ENCODE measurements around the gene CTF1. TPM values are rescaled to one million over a fixed set of nuclear protein-coding genes. Genes with fewer than 3 reads are reported as not detected.
A peak's percentile ranks its signal among the peaks of the same experiment; 100 is the strongest.

The CTF1 gene
- total and polyA plus RNA-seq, 2 donors = 0.38 to 3.8 TPM

GRCh38 chr16:30918614-30919013 lies 22.2 kb downstream of the CTF1 start:
- no peak for DNase-seq (ENCODE audit: low read depth in 6 of 9, low spot score in 9 of 9)
- peaks cover 0 to 11% of the 10 kb centered on the region in 2 donors for H3K4me1 ChIP-seq (ENCODE audit: control insufficient read depth in 2 of 2, insufficient read depth in 2 of 2, low read length in 2 of 2)
- no peak overlapping the region for H3K27ac ChIP-seq (ENCODE audit: low read depth in 1 of 2, low read length in 1 of 2)
- H3K27me3 ChIP-seq (ENCODE audit: control insufficient read depth in 2 of 2, insufficient read depth in 1 of 2, low read length in 1 of 2) = no peaks in the 10 kb centered on the region
- WGBS = 97% methylated on average over 1 of the region's 1 CpG
- H3K36me3 ChIP-seq (ENCODE audit: control insufficient read depth in 2 of 2, insufficient read depth in 2 of 2, low read length in 1 of 2) = no peaks in the 10 kb centered on the region
- peaks cover 0 to 3% of the 10 kb centered on the region in 2 donors for H3K9me3 ChIP-seq (ENCODE audit: control insufficient read depth in 2 of 2, insufficient read depth in 1 of 2, low read length in 1 of 2)
- no peak overlapping the region for H3K4me3 ChIP-seq (ENCODE audit: low read length in 2 of 2)

- Histone ChIP-seq H3K9me3 (ENCODE audit: control insufficient read depth in 2 of 2, insufficient read depth in 1 of 2, low read length in 1 of 2) (peaks cover 0 to 3% of the 10 kb centered on the region in 2 donors), H3K27me3 (ENCODE audit: control insufficient read depth in 2 of 2, insufficient read depth in 1 of 2, low read length in 1 of 2) (no peaks in the 10 kb centered on the region), H3K27ac (ENCODE audit: low read depth in 1 of 2, low read length in 1 of 2) (no peak overlapping the region), H3K4me3 (ENCODE audit: low read length in 2 of 2) (no peak overlapping the region), H3K36me3 (ENCODE audit: control insufficient read depth in 2 of 2, insufficient read depth in 2 of 2, low read length in 1 of 2) (peaks cover 0 to 2% of the 10 kb centered on the region in 2 donors), H3K4me1 (ENCODE audit: control insufficient read depth in 2 of 2, insufficient read depth in 2 of 2, low read length in 2 of 2) (peaks cover 0 to 25% of the 10 kb centered on the region in 2 donors)
- 85% methylated on average over 2 of the region's 2 CpGs for WGBS
- no peak for DNase-seq (ENCODE audit: low read depth in 6 of 9, low spot score in 9 of 9)
These were observed 24.5 kb downstream of the CTF1 start for GRCh38 chr16:30920891-30921290.

DNA sequence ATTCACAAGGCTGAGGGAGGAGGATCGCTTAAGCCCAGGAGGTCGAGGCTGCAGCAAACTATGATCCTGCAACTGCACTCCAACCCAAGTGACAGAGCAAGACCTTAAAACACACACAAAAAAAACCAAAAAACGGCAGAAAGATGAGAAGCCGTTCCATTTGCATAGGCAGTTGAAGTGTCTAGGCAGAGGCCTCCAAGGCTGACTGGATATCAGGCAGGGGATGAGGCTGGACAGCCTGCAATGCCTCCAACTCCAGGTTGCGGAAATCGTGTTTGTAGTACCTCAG lies 25.0 kb downstream of the CTF1 start:
- peaks cover 0 to 3% of the 10 kb centered on the region in 2 donors for H3K9me3 ChIP-seq (ENCODE audit: control insufficient read depth in 2 of 2, insufficient read depth in 1 of 2, low read length in 1 of 2)
- peaks cover 0 to 30% of the 10 kb centered on the region in 2 donors for H3K4me1 ChIP-seq (ENCODE audit: control insufficient read depth in 2 of 2, insufficient read depth in 2 of 2, low read length in 2 of 2)
- peaks cover 0 to 2% of the 10 kb centered on the region in 2 donors for H3K36me3 ChIP-seq (ENCODE audit: control insufficient read depth in 2 of 2, insufficient read depth in 2 of 2, low read length in 1 of 2)
- H3K4me3 ChIP-seq (ENCODE audit: low read length in 2 of 2) = peak overlapping the region; percentile 60 to 75
- DNase-seq (ENCODE audit: low read depth in 6 of 9, low spot score in 9 of 9) = no peak
- peak overlapping the region in 1 of 2 donors; percentile 88 for H3K27ac ChIP-seq (ENCODE audit: low read depth in 1 of 2, low read length in 1 of 2)
- H3K27me3 ChIP-seq (ENCODE audit: control insufficient read depth in 2 of 2, insufficient read depth in 1 of 2, low read length in 1 of 2) = no peaks in the 10 kb centered on the region
- 40% methylated on average over 6 of the region's 6 CpGs for WGBS

DNA sequence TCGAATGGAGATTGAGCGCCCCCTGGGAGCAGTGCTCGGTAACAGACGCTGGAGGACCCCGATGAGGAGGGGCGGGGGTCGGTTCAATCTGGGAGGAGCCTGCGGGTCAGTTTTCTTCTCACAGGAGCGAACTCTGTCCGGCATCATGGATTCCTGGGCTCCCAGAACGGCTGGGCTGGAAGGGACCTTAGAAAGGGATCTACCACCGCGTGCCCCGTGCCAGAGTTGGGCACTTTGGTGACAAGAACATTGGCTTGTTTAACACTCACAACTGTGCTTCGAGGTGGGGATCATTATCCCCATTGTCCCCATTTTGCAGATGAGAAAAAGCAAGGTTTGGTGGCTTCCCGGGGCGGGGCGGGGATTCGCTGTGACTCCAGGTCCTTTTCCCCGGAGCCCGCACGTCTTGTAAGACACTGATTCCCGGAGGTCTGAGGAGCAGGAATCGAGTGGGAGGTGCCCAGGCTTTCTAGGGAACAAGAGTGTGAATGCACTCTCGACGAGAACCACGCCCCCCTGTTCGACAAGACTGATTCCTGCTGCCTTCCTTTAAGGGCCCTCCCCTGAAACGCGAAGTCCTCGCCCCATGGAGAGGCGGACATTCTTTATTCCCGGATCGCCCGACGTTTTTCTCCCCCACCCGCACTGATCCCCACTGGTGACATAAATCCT lies 25.5 kb downstream of the CTF1 start:
- Histone ChIP-seq H3K4me3 (ENCODE audit: low read length in 2 of 2) (peak overlapping the region; percentile 60 to 75), H3K27me3 (ENCODE audit: control insufficient read depth in 2 of 2, insufficient read depth in 1 of 2, low read length in 1 of 2) (no peaks in the 10 kb centered on the region), H3K9me3 (ENCODE audit: control insufficient read depth in 2 of 2, insufficient read depth in 1 of 2, low read length in 1 of 2) (peaks cover 0 to 3% of the 10 kb centered on the region in 2 donors), H3K27ac (ENCODE audit: low read depth in 1 of 2, low read length in 1 of 2) (peak overlapping the region; percentile 81 to 88), H3K4me1 (ENCODE audit: control insufficient read depth in 2 of 2, insufficient read depth in 2 of 2, low read length in 2 of 2) (peaks cover 0 to 35% of the 10 kb centered on the region in 2 donors), H3K36me3 (ENCODE audit: control insufficient read depth in 2 of 2, insufficient read depth in 2 of 2, low read length in 1 of 2) (peaks cover 2% of the 10 kb centered on the region in 2 donors)
- under 1% methylated on average over 37 of the region's 37 CpGs for WGBS
- peak; percentile 76 to 95 (median 87) for DNase-seq (ENCODE audit: low read depth in 6 of 9, low spot score in 9 of 9)

- peak overlapping the region; percentile 91 to 94 for H3K27ac ChIP-seq (ENCODE audit: low read depth in 1 of 2, low read length in 1 of 2)
- H3K27me3 ChIP-seq (ENCODE audit: control insufficient read depth in 2 of 2, insufficient read depth in 1 of 2, low read length in 1 of 2) = no peaks in the 10 kb centered on the region
- peak overlapping the region; percentile 65 to 75 for H3K4me3 ChIP-seq (ENCODE audit: low read length in 2 of 2)
- peak in 8 of 9 donors; percentile 97 to 100 (median 99) for DNase-seq (ENCODE audit: low read depth in 6 of 9, low spot score in 9 of 9)
- under 1% methylated on average over 42 of the region's 42 CpGs for WGBS
- peaks cover 0 to 41% of the 10 kb centered on the region in 2 donors for H3K4me1 ChIP-seq (ENCODE audit: control insufficient read depth in 2 of 2, insufficient read depth in 2 of 2, low read length in 2 of 2)
- peaks cover 0 to 3% of the 10 kb centered on the region in 2 donors for H3K9me3 ChIP-seq (ENCODE audit: control insufficient read depth in 2 of 2, insufficient read depth in 1 of 2, low read length in 1 of 2)
- H3K36me3 ChIP-seq (ENCODE audit: control insufficient read depth in 2 of 2, insufficient read depth in 2 of 2, low read length in 1 of 2) = peaks cover 3 to 7% of the 10 kb centered on the region in 2 donors
These were observed 26.1 kb downstream of the CTF1 start for GRCh38 chr16:30922420-30922959.

DNA sequence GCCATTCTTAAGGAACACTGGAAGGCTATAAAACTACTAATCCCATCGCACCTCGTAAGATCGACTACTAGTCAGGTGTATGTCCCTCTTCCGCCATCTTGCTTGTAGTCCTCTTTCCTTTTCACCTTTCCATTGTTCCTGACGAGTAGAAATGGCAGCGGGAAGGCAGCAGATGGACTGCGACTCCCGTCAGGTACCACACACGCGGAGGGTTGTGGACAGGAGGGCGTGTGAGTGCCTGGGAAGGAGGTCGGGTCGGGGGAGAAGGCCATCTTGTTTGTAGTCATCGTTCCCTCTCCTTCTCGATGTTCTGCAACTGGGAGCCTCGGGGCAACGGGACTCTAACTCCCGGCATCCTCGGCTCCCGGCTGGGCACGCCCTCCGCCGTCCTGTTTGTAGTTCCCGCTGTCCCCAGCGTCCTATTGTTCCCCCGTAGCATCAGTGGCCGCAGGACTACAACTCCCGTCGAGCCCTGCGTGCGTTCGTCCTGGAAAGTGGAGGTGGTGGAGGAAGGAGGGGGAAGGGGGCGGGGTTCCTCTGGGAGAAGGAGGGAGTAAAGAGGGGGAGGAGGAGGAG lies 26.6 kb downstream of the CTF1 start:
- H3K36me3 ChIP-seq (ENCODE audit: control insufficient read depth in 2 of 2, insufficient read depth in 2 of 2, low read length in 1 of 2) = peaks cover 3 to 7% of the 10 kb centered on the region in 2 donors
- H3K9me3 ChIP-seq (ENCODE audit: control insufficient read depth in 2 of 2, insufficient read depth in 1 of 2, low read length in 1 of 2) = peaks cover 0 to 3% of the 10 kb centered on the region in 2 donors
- H3K27ac ChIP-seq (ENCODE audit: low read depth in 1 of 2, low read length in 1 of 2) = peak overlapping the region; percentile 91 to 94
- peak; percentile 96 to 99 (median 97) for DNase-seq (ENCODE audit: low read depth in 6 of 9, low spot score in 9 of 9)
- peak overlapping the region; percentile 65 to 75 for H3K4me3 ChIP-seq (ENCODE audit: low read length in 2 of 2)
- under 1% methylated on average over 32 of the region's 33 CpGs for WGBS
- no peaks in the 10 kb centered on the region for H3K27me3 ChIP-seq (ENCODE audit: control insufficient read depth in 2 of 2, insufficient read depth in 1 of 2, low read length in 1 of 2)
- H3K4me1 ChIP-seq (ENCODE audit: control insufficient read depth in 2 of 2, insufficient read depth in 2 of 2, low read length in 2 of 2) = peaks cover 0 to 46% of the 10 kb centered on the region in 2 donors

DNA sequence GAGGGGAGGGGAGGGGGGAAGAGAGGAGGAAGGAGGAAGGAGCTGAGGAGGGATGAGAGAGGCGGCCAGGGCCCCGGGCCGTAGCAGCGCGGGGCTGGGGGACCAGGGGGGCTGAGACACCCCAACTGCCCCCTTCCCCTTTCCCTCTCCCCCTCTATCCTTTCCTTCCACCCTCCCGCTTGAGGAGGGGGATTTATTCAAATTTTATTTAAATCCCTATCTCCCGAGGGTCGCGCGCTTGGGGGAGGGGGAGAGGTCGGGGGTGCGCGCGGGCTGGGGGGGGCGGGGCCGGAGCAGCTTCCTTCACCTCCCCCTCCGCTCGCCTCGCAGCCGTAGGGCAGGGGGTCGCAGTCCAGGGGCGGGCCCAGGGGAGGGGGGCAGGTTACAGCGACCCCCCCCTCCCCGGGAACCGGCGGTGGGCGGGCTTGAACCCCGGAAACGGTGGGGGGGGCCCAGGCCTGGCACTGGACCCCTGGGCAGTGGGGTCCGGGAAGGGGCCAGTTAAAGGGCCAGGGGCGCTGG lies 27.2 kb downstream of the CTF1 start, which contains the start of gene FBXL19:
TSS of gene FBXL19 (plus strand) at position 19 of the 522 bp plus-strand sequence. CDS start 2,183 bp downstream, outside the sequence.
- H3K36me3 ChIP-seq (ENCODE audit: control insufficient read depth in 2 of 2, insufficient read depth in 2 of 2, low read length in 1 of 2) = peaks cover 7 to 11% of the 10 kb centered on the region in 2 donors
- peaks cover 0 to 46% of the 10 kb centered on the region in 2 donors for H3K4me1 ChIP-seq (ENCODE audit: control insufficient read depth in 2 of 2, insufficient read depth in 2 of 2, low read length in 2 of 2)
- H3K27me3 ChIP-seq (ENCODE audit: control insufficient read depth in 2 of 2, insufficient read depth in 1 of 2, low read length in 1 of 2) = no peaks in the 10 kb centered on the region
- under 1% methylated on average over 31 of the region's 31 CpGs for WGBS
- peak in 1 of 9 donors; percentile 51 for DNase-seq (ENCODE audit: low read depth in 6 of 9, low spot score in 9 of 9)
- peak within 1 kb of the TSS; percentile 91 to 94 for H3K27ac ChIP-seq (ENCODE audit: low read depth in 1 of 2, low read length in 1 of 2)
- H3K9me3 ChIP-seq (ENCODE audit: control insufficient read depth in 2 of 2, insufficient read depth in 1 of 2, low read length in 1 of 2) = peaks cover 0 to 3% of the 10 kb centered on the region in 2 donors
- H3K4me3 ChIP-seq (ENCODE audit: low read length in 2 of 2) = peak within 1 kb of the TSS; percentile 65 to 75

- DNase-seq (ENCODE audit: low read depth in 6 of 9, low spot score in 9 of 9) = no peak
- Histone ChIP-seq H3K4me1 (ENCODE audit: control insufficient read depth in 2 of 2, insufficient read depth in 2 of 2, low read length in 2 of 2) (peaks cover 0 to 46% of the 10 kb centered on the region in 2 donors), H3K4me3 (ENCODE audit: low read length in 2 of 2) (peak overlapping the region; percentile 65 to 75), H3K36me3 (ENCODE audit: control insufficient read depth in 2 of 2, insufficient read depth in 2 of 2, low read length in 1 of 2) (peaks cover 10 to 11% of the 10 kb centered on the region in 2 donors), H3K27ac (ENCODE audit: low read depth in 1 of 2, low read length in 1 of 2) (no peak overlapping the region), H3K27me3 (ENCODE audit: control insufficient read depth in 2 of 2, insufficient read depth in 1 of 2, low read length in 1 of 2) (no peaks in the 10 kb centered on the region), H3K9me3 (ENCODE audit: control insufficient read depth in 2 of 2, insufficient read depth in 1 of 2, low read length in 1 of 2) (peaks cover 0 to 3% of the 10 kb centered on the region in 2 donors)
- 6% methylated on average over 53 of the region's 53 CpGs for WGBS
These were observed 27.9 kb downstream of the CTF1 start for GRCh38 chr16:30924076-30924912.

All from thymus (tissue), 11 donors.